ENCODE data around the gene PLEKHH3. TPM values are rescaled to one million over a fixed set of nuclear protein-coding genes. Genes with fewer than 3 reads are reported as not detected.

PLEKHH3 gene
- total RNA-seq, 6 experiments from 2014 or later = 8.1 to 23.7 (median 11.2) TPM

- Histone ChIP-seq H3K27me3 (no peaks in the 10 kb centered on the region), H3K4me1 (no peaks in the 10 kb centered on the region), H3K9me3 (no peaks in the 10 kb centered on the region), H3K4me3 (no peak overlapping the region), H3K36me3 (no peaks in the 10 kb centered on the region), H3K27ac (no peak overlapping the region)
- DNase-seq (no peak), ATAC-seq (no peak)
- TF ChIP-seq, protein P1, sequence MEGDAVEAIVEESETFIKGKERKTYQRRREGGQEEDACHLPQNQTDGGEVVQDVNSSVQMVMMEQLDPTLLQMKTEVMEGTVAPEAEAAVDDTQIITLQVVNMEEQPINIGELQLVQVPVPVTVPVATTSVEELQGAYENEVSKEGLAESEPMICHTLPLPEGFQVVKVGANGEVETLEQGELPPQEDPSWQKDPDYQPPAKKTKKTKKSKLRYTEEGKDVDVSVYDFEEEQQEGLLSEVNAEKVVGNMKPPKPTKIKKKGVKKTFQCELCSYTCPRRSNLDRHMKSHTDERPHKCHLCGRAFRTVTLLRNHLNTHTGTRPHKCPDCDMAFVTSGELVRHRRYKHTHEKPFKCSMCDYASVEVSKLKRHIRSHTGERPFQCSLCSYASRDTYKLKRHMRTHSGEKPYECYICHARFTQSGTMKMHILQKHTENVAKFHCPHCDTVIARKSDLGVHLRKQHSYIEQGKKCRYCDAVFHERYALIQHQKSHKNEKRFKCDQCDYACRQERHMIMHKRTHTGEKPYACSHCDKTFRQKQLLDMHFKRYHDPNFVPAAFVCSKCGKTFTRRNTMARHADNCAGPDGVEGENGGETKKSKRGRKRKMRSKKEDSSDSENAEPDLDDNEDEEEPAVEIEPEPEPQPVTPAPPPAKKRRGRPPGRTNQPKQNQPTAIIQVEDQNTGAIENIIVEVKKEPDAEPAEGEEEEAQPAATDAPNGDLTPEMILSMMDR (IDR thresholded peaks at IDR 0.05) = no peak
- no peak for TF ChIP-seq POLR2A (IDR thresholded peaks at IDR 0.05)
- WGBS (ENCODE audit: insufficient coverage, low coverage, low lambda C conversion rate, missing lambda C conversion rate) = 94% methylated on average over 6 of the region's 11 CpGs
- intact Hi-C loops (cut with DNase I) = no loop called here
These were observed 15.7 kb upstream of the PLEKHH3 start for GRCh38 chr17:42692489-42692888.

GRCh38 chr17:42691021-42691545, 14.3 kb upstream of the PLEKHH3 start:
- DNase-seq = no peak
- H3K36me3 ChIP-seq = no peaks in the 10 kb centered on the region
- no peaks in the 10 kb centered on the region for H3K9me3 ChIP-seq
- no peak overlapping the region for H3K27ac ChIP-seq
- no CpG with 5 or more reads among the region's 12 CpGs for WGBS (ENCODE audit: insufficient coverage, low coverage, low lambda C conversion rate, missing lambda C conversion rate)
- no peak for TF ChIP-seq POLR2A (IDR thresholded peaks at IDR 0.05)
- TF ChIP-seq, protein P1 (IDR thresholded peaks at IDR 0.05) = no peak
- intact Hi-C loops (cut with DNase I) = no loop called here
- H3K27me3 ChIP-seq = no peaks in the 10 kb centered on the region
- no peaks in the 10 kb centered on the region for H3K4me1 ChIP-seq
- no peak for ATAC-seq
- no peak overlapping the region for H3K4me3 ChIP-seq

DNA sequence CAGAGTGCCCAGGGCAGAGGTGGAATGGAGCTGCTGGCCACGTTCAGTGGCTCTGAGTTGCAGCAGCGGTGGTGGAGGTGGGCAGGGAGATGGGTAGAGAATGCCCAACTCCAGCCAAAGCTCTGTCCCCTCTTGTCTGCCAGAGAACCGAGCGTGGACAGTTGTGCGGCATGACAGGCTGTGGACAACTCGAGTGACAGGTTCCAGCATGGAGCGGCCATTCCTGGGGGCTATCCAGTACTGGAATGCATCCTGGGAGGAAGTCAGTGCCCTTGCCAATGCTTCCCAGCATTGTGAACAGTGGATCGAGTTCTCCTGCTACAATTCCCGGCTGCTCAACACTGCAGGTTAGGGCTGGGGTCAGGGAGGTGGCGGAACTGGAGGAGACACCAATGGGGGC, 13.8 kb upstream of the PLEKHH3 start:
- Histone ChIP-seq H3K27ac (no peak overlapping the region), H3K27me3 (no peaks in the 10 kb centered on the region), H3K4me3 (no peak overlapping the region), H3K9me3 (no peaks in the 10 kb centered on the region), H3K4me1 (no peaks in the 10 kb centered on the region), H3K36me3 (no peaks in the 10 kb centered on the region)
- no peak for DNase-seq
- TF ChIP-seq, protein P1 (IDR thresholded peaks at IDR 0.05) = no peak
- no peak for TF ChIP-seq POLR2A (IDR thresholded peaks at IDR 0.05)
- no peak for ATAC-seq
- intact Hi-C loops (cut with DNase I) = no loop called here
- WGBS (ENCODE audit: insufficient coverage, low coverage, low lambda C conversion rate, missing lambda C conversion rate) = 81% methylated on average over 6 of the region's 10 CpGs

GRCh38 chr17:42687707-42688320, 11.0 kb upstream of the PLEKHH3 start:
- no peak overlapping the region for H3K4me3 ChIP-seq
- no peak for DNase-seq

More at GRCh38 chr17:42687707-42688320, 11.0 kb upstream of the PLEKHH3 start:
- Histone ChIP-seq H3K4me1 (peaks cover 0 to 6% (median 0%) of the 10 kb centered on the region in 4 donors), H3K9me3 (no peaks in the 10 kb centered on the region), H3K27ac (no peak overlapping the region), H3K27me3 (no peaks in the 10 kb centered on the region), H3K36me3 (no peaks in the 10 kb centered on the region)
- intact Hi-C loops (cut with DNase I) = loop anchor here (10.0 kb wide), 2 partner anchors 73 to 103 kb away; no protein-coding TSS in a partner anchor
- 69% methylated on average over 10 of the region's 27 CpGs for WGBS (ENCODE audit: insufficient coverage, low coverage, low lambda C conversion rate, missing lambda C conversion rate)
- TF ChIP-seq, protein P1 (IDR thresholded peaks at IDR 0.05) = no peak
- no peak for TF ChIP-seq POLR2A (IDR thresholded peaks at IDR 0.05)
- ATAC-seq = no peak

Data from right lobe of liver (tissue), 6 donors.